IMR-90 (cell line): ENCODE measurements around the gene FANCG. TPM values are rescaled to one million over a fixed set of nuclear protein-coding genes. Genes with fewer than 3 reads are reported as not detected.

Source experiments
- ATAC-seq: fragments of 200-7000 bp; cut with Tn5 transposase; 2 replicates; pipeline ENCODE4 v1.9.1; 2020; ENCODE audit warnings: low read depth, mild to moderate bottlenecking, moderate library complexity
- BruUV-seq: library from RNA; stranded (reverse); fragments of 400-500 nt; replicated peaks from 2 replicates; lab custom pipeline; 2021; lab: Mats Ljungman, UMichigan
- CTCF ChIA-PET: fragments of 300-600 bp; formaldehyde crosslinking; extraction: SDS; loops from one replicate; lab custom pipeline; 2021; ENCODE audit warnings: antibody characterized with exemption; lab: Yijun Ruan, JAX
- POLR2A ChIA-PET: fragments of 300-600 bp; sonication (Branson Sonifier 250); formaldehyde crosslinking; loops from one replicate; lab custom pipeline; 2022; ENCODE audit warnings: antibody characterized with exemption; ENCODE audit not compliant: unreplicated experiment; lab: Charles Lee
- DNase-seq: peaks from one replicate; pipeline ENCODE4 v3.0.0; 2013
- H2AFZ ChIP-seq: replicated peaks from 2 replicates; pipeline ENCODE3; 2013; ENCODE audit warnings: low read length, mild to moderate bottlenecking; ENCODE audit not compliant: poor library complexity
- H2AK5ac ChIP-seq: 2 replicates; pipeline ENCODE4 v1.6.1; 2013; ENCODE audit warnings: low read depth, low read length, inconsistent platforms
- H2AK9ac ChIP-seq: replicated peaks from 2 replicates; pipeline ENCODE3; 2013; ENCODE audit warnings: mild to moderate bottlenecking, low read depth, low read length, moderate library complexity; ENCODE audit not compliant: poor library complexity
- H2BK120ac ChIP-seq: 2 replicates; pipeline ENCODE4 v1.6.1; 2013; ENCODE audit warnings: low read depth, low read length, inconsistent platforms
- H2BK15ac ChIP-seq: 3 replicates; pipeline ENCODE4 v1.6.1; 2013; ENCODE audit warnings: low read depth, low read length, inconsistent platforms
- H2BK20ac ChIP-seq: 2 replicates; pipeline ENCODE4 v1.6.1; 2013; ENCODE audit warnings: low read depth, mild to moderate bottlenecking, inconsistent platforms, low read length, moderate library complexity
- H2BK5ac ChIP-seq: 2 replicates; pipeline ENCODE4 v1.6.1; 2013; ENCODE audit warnings: mild to moderate bottlenecking, low read depth, low read length, inconsistent platforms; ENCODE audit not compliant: poor library complexity, severe bottlenecking
- H3K14ac ChIP-seq: replicated peaks from 2 replicates; pipeline ENCODE4 v1.6.1; 2013; ENCODE audit warnings: low read depth, low read length, inconsistent platforms
- H3K18ac ChIP-seq: 2 replicates; pipeline ENCODE4 v1.6.1; 2013; ENCODE audit warnings: low read depth, low read length, control low read depth
- H3K23ac ChIP-seq: 2 replicates; pipeline ENCODE4 v1.6.1; 2013; ENCODE audit warnings: low read depth, low read length, inconsistent platforms
- H3K27ac ChIP-seq: 2 replicates; pipeline ENCODE4 v1.5.1; 2013; ENCODE audit warnings: mild to moderate bottlenecking, control low read depth, low read length; ENCODE audit not compliant: insufficient read depth
- H3K27me3 ChIP-seq: 2 replicates; pipeline ENCODE4 v1.6.1; 2013; ENCODE audit warnings: low read length; ENCODE audit not compliant: control insufficient read depth, insufficient read depth
- H3K36me3 ChIP-seq: 2 replicates; pipeline ENCODE4 v1.6.1; 2013; ENCODE audit warnings: low read length, mixed read lengths; ENCODE audit not compliant: control insufficient read depth, insufficient read depth
- H3K4ac ChIP-seq: 2 replicates; pipeline ENCODE4 v1.6.1; 2013; ENCODE audit warnings: low read depth, low read length, inconsistent platforms
- H3K4me1 ChIP-seq: 2 replicates; pipeline ENCODE4 v1.6.1; 2013; ENCODE audit warnings: low read length, mixed read lengths; ENCODE audit not compliant: control insufficient read depth, insufficient read depth
- H3K4me2 ChIP-seq: 2 replicates; pipeline ENCODE4 v1.6.1; 2013; ENCODE audit warnings: low read depth, mild to moderate bottlenecking, control low read depth, low read length, moderate library complexity
- H3K4me3 ChIP-seq: 2 replicates; pipeline ENCODE4 v1.5.1; 2013; ENCODE audit warnings: low read depth, mild to moderate bottlenecking, control low read depth, low read length, moderate library complexity; ENCODE audit not compliant: insufficient read depth
- H3K56ac ChIP-seq: 2 replicates; pipeline ENCODE4 v1.6.1; 2013; ENCODE audit warnings: low read length, inconsistent platforms; ENCODE audit not compliant: insufficient read depth; ENCODE audit errors: extremely low read depth
- H3K79me1 ChIP-seq, 2 experiments: 2 replicates each; pipeline ENCODE4 v1.6.1; 2013; ENCODE audit warnings: low read length in 2 of 2, inconsistent platforms in 1 of 2, low read depth in 1 of 2
- H3K9ac ChIP-seq: 2 replicates; pipeline ENCODE4 v1.6.1; 2013; ENCODE audit warnings: low read depth, low read length, control low read depth
- H3K9me1 ChIP-seq: 2 replicates; pipeline ENCODE4 v1.6.1; 2013; ENCODE audit warnings: low read length, inconsistent platforms; ENCODE audit not compliant: insufficient read depth
- H3K9me3 ChIP-seq: 2 replicates; pipeline ENCODE4 v1.6.1; 2013; ENCODE audit warnings: low read length; ENCODE audit not compliant: control insufficient read depth, insufficient read depth
- H4K20me1 ChIP-seq: 2 replicates; pipeline ENCODE4 v1.6.1; 2013; ENCODE audit warnings: low read length, inconsistent platforms; ENCODE audit not compliant: insufficient read depth
- H4K5ac ChIP-seq: 2 replicates; pipeline ENCODE4 v1.6.1; 2013; ENCODE audit warnings: mild to moderate bottlenecking, low read depth, low read length, control low read depth
- H4K8ac ChIP-seq, 2 experiments: 2 replicates each; pipeline ENCODE4 v1.6.1; 2013; ENCODE audit warnings: low read depth in 2 of 2, low read length in 2 of 2, control low read depth in 1 of 2, inconsistent platforms in 1 of 2
- H4K91ac ChIP-seq: 2 replicates; pipeline ENCODE4 v1.6.1; 2013; ENCODE audit warnings: low read depth, low read length, inconsistent platforms; ENCODE audit not compliant: insufficient read depth
- BHLHE40 ChIP-seq: fragments of 150-350 bp; IDR thresholded peaks from 2 replicates; pipeline ENCODE4 v1.6.1; 2016; ENCODE audit warnings: mild to moderate bottlenecking, low read depth, low read length
- CEBPB ChIP-seq: IDR thresholded peaks from 2 replicates; pipeline ENCODE4 v1.6.1; 2012; ENCODE audit warnings: low read depth, low read length, improper control_type of control experiment
- FOS ChIP-seq: fragments of 150-350 bp; IDR thresholded peaks from 2 replicates; pipeline ENCODE4 v1.6.1; 2016; ENCODE audit warnings: low read depth, low read length
- MAZ ChIP-seq: IDR thresholded peaks from 2 replicates; pipeline ENCODE4 v1.6.1; 2012; ENCODE audit warnings: low read depth, mild to moderate bottlenecking, low read length, improper control_type of control experiment, moderate library complexity, borderline replicate concordance
- MXI1 ChIP-seq: IDR thresholded peaks from 2 replicates; pipeline ENCODE4 v1.6.1; 2012; ENCODE audit warnings: low read depth, mild to moderate bottlenecking, low read length, moderate library complexity, borderline replicate concordance
- NFE2L2 ChIP-seq: fragments of 150-350 bp; IDR thresholded peaks from 2 replicates; pipeline ENCODE4 v1.6.1; 2016; ENCODE audit warnings: low read depth, mild to moderate bottlenecking, low read length
- POLR2A ChIP-seq: IDR thresholded peaks from 2 replicates; pipeline ENCODE4 v1.6.1; 2012; ENCODE audit warnings: mild to moderate bottlenecking, low read depth, low read length
- RFX5 ChIP-seq: IDR thresholded peaks from 2 replicates; pipeline ENCODE4 v1.8.0; 2012; ENCODE audit warnings: low read depth, mild to moderate bottlenecking, low read length, moderate library complexity
- WGBS, 2 experiments: methylation state at CpG; one replicate each; pipeline versions ENCODE4 v1.1.5 to v1.1.7; 2013; ENCODE audit warnings: missing lambda C conversion rate in 2 of 2; ENCODE audit not compliant: insufficient read length in 1 of 2; ENCODE audit errors: extremely low coverage in 2 of 2; 5-methylcytosine and 5-hydroxymethylcytosine counted together
- dilution Hi-C: fragments of 300-500 bp; cut with HindIII; formaldehyde crosslinking; loops from one replicate; pipeline ENCODE4 v1.14.3; 2018; ENCODE audit warnings: low sequenced_read_pairs; ENCODE audit not compliant: unreplicated experiment
- in situ Hi-C: fragments of 300-500 bp; cut with MboI; formaldehyde crosslinking; loops from 3 replicates; pipeline ENCODE4 v1.14.3; 2019; ENCODE audit warnings: low sequenced_read_pairs, inconsistent platforms, mixed read lengths
- intact Hi-C: fragments of 100-400 bp; cut with micrococcal nuclease; formaldehyde crosslinking; loops from 2 replicates; pipeline ENCODE4 v1.10.0; 2022
- polyA plus RNA-seq, 3 experiments: library from polyadenylated mRNA; depleted of rRNA; stranded (reverse); fragments of >200 nt; gene quantifications; 2 replicates each; pipeline ENCODE4 v1.2.3, GENCODE V29; 2012; ENCODE audit warnings: low replicate concordance in 1 of 3
- total RNA-seq: library from RNA; depleted of rRNA; stranded (reverse); fragments of >200 nt; gene quantifications from 2 replicates; pipeline ENCODE4 v1.2.3, GENCODE V29; 2012

The FANCG gene
- total and polyA plus RNA-seq, 2 of the 4 experiments (the other 2 are of a cell fraction): 16.1 to 19.3 TPM

GRCh38 chr9:35072461-35073278 lies 7.1 kb downstream of the FANCG start, which contains the start of gene VCP:
VCP (minus strand) TSS chr9:35072625; CDS start chr9:35072353, 272 bp downstream.
- no TSS peak for BruUV-seq
- peak within 1 kb of the TSS; percentile 69; the same call in 1 of the 3 replicates for H2BK15ac ChIP-seq
- in situ Hi-C loops: no loop called here

More at GRCh38 chr9:35072461-35073278, 7.1 kb downstream of the FANCG start, which contains the start of gene VCP:
- Histone ChIP-seq H3K36me3 (peaks cover 8% of the 10 kb centered on the region), H2BK120ac (peak within 1 kb of the TSS; percentile 44), H3K4me3 (peak within 1 kb of the TSS; percentile 70), H2AK5ac (peak within 1 kb of the TSS; percentile 90), H4K91ac (peak within 1 kb of the TSS; percentile 72), H3K56ac (peak within 1 kb of the TSS; percentile 80), H4K20me1 (peaks cover 48% of the 10 kb centered on the region), H3K14ac (peak within 1 kb of the TSS; percentile 81), H3K27me3 (no peaks in the 10 kb centered on the region), H3K23ac (peak within 1 kb of the TSS; percentile 90), H3K9me3 (no peaks in the 10 kb centered on the region), H3K27ac (peak within 1 kb of the TSS; percentile 91), H3K4me2 (peak within 1 kb of the TSS; percentile 97), H2AK9ac (peak within 1 kb of the TSS; percentile 97), H4K8ac (peak within 1 kb of the TSS; percentile 74 to 99), H3K18ac (peak within 1 kb of the TSS; percentile 28), H2BK5ac (peak within 1 kb of the TSS; percentile 86), H3K79me1 (peaks cover 9 to 61% of the 10 kb centered on the region in 2 experiments; a peak in 3 of 4 replicates), H2AFZ (peak within 1 kb of the TSS; percentile 91), H3K4ac (peak within 1 kb of the TSS; percentile 86), H3K4me1 (peaks cover 12% of the 10 kb centered on the region), H4K5ac (peak within 1 kb of the TSS; percentile 81), H2BK20ac (peak within 1 kb of the TSS; percentile 50), H3K9ac (peak within 1 kb of the TSS; percentile 82), H3K9me1 (peaks cover 32% of the 10 kb centered on the region)
- ATAC-seq: peak; percentile 88
- intact Hi-C loops (loop anchor here (2.0 to 10.0 kb wide), 2 partner anchors 84 to 308 kb away; partner anchors contain the start of gene DNAJB5), dilution Hi-C loops (no loop called here)
- ChIA-PET POLR2A (interaction anchor here (0.6 to 1.0 kb wide), 3 partner anchors 8 to 38 kb away, joined by 3 to 4 read pairs (median 4); no protein-coding TSS in a partner anchor), CTCF (interaction anchor here (1.0 to 1.4 kb wide), 2 partner anchors 88 to 173 kb away, joined by 3 to 4 read pairs; no protein-coding TSS in a partner anchor)
- TF ChIP-seq NFE2L2 (peak; percentile 30; the same call in 1 of the 2 replicates), BHLHE40 (no peak; the same call in 1 of the 2 replicates), RFX5 (peak; percentile 99), POLR2A (peak; percentile 96), FOS (peak; percentile 57; the same call in 1 of the 2 replicates), MAZ (no peak), CEBPB (no peak), MXI1 (no peak)
- DNase-seq: peak; percentile 99
- 4% methylated on average over 35 of the region's 54 CpGs; no CpG with 5 or more reads in 1 of the 2 experiments for WGBS, 2 experiments
